Hematopoietic multipotent progenitor cell treated with erythropoietin and hydrocortisone succinate and interleukin-3 and kit ligand, for 17 days (in vitro differentiated cells): ENCODE data around the gene ADAMTS14.
"Not testable (repeated sequence)": the region's sequence is repeated elsewhere in the genome, so short reads cannot be mapped to it uniquely, and the experiment has no call there.

Experiments used
- DNase-seq: peaks from one replicate; pipeline ENCODE4 v3.0.0-alpha.2; 2015; ENCODE audit warnings: low spot score

The ADAMTS14 gene

DNA sequence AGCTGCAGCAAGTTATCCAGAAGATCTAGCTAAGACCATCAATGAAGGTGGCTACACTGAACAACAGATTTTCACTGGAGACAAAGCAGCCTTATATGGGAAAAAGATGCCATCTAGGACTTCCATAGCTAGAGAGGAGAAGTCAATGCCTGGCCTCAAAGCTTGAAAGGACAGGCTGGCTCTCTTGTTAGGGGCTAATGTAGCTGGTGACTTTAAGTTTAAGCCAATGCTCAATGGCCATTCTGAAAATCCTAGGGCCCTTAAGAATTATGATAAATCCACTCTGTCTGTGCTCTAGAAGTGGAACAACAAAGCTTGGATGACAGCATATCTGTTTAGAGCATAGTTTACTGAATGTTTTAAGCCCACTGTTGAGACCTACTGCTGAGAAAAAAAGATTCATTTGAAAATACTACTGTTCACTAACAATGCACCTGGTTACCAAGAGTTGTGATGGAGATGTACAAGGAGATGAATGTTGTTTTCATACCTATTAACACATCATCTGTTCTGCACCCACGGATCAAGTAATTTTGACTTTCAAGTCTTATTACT is 13.6 kb upstream of the ADAMTS14 start:
- no peak for DNase-seq

- DNase-seq, result no peak
These were observed 13.0 kb upstream of the ADAMTS14 start for GRCh38 chr10:70659306-70659705.

DNA sequence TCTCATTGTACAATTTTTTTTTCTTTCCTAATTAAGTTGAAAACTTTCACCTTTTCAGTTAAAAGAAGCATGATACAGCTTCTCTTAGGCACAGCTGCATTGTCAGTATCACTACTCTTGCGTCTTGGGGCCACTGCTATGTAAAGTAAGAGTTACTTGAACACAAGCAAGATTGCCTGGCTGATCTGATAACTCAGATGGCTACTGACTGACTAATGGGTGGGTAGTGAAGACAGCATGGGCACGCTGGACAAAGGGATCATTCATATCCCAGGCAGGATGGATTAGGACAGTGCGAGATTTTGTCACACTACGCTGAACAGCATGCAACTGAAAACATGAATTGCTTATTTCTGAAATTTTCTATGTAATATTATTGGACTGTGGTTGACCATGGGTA is 11.6 kb upstream of the ADAMTS14 start:
- DNase-seq, result no peak

DNA sequence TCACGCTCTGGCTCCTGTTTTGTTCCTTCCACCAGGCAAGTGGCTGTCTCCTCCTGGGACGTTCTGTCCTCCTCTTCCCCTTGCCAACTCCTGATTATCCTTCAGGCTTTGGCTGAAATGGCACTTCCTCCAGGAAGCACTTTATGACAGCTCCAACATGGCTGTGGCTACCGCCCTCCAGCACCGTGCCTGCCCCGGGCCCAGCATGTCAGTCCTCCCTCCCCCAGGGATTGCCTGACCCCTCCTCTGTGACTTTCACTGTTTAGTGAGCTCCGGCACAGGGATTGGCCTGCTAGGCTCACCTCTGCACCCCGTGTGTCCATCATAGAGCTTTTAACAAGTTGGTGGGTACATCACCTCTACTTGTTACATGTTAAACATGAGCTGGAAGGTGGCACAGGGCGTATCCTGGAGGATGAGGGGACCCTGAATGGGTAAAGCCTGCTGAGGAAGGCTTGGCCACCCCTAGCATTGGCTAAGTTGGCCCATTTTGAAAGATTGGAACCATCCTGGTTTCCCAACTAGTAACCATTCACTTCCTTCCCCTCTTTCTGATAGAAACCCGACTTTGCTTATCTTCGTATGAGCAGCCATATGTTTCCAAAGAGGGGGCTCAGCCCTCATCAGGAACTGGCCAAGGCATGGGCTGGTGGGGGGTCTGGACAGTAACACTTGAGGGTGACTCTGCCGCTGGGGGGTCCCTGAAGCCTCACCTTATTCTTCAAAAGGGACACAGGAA is 10.5 kb upstream of the ADAMTS14 start:
- DNase-seq, result no peak

DNA sequence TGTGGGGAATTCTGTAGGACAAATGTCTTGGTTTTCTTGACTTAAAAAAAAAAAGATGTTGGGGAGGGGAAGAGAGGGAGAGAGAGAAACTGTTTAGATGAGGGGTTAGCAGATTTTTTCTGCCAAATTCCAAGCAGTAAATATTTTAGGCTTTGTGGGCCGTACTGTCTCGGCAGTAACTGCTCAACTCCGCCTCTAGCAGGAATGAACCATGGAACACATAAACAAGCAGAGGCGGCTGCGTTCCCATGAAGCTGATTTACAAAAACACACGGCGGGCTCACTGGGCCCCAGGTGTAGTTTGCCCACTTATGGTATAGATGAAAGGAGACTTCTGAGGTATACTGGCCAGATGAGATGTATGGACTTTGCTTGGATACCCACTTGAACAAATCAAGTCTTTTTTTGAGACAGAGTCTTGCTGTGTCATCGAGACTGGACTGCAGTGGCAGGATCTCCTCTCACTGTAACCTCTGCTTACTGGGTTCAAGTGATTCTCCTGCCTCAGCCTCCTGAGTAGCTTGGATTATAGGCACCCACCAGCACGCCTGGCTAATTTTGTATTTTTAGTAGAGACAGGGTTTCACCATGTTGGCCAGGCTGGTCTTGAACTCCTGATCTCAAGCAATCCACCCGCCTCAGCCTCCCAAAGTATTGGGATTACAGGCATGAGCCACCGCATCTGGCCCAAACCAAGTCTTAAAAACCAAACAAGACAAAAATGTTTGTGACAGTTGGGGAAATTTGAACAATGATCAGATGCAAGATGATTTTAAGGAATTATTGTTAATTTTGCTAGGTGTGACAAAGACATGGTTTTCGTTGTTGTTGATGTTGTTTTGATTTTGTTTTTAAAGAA is 9.7 kb upstream of the ADAMTS14 start:
- no peak for DNase-seq

GRCh38 chr10:70663458-70664409 is 8.6 kb upstream of the ADAMTS14 start:
- not testable (repeated sequence) for DNase-seq

- DNase-seq, result no peak
These were observed 7.6 kb upstream of the ADAMTS14 start for GRCh38 chr10:70664702-70665195.

DNA sequence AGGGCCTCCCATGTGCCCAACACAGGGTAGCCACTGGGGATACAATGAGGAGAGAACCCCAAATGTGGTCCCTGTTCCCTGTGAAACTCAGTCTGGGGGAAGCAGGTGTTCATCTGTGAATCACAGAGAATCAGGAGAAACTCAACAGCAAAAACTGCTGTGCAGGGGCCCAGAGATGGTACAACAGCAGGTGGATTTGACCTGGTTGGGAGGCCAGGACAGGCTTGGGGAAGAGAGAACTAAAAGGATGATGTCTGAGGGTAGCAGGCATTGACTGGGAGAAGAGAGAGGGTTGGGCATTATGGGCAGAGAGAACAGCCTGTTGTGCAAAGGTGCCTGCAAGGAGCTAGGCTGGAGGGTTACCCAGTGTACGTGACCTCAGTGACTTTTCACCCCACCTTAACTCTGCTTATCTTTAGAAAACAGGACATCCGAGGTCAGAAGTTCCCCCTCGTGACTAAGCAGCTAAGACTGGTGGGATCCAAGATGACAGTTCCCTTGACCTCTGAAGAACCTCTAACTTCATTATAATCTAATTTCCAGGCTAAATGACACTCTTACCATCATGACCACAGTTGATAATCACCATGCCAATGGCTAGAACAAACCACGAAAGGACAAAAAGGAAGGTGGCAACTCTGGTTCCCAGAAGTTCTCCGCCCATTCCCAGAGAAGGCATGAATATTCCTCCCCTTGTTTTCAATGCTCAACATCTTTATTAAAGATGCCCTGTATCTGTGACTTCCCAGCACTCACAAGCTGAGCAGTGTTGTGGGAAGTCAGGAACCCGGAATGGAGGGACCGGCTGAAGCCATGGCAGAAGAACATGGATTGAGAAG is 5.1 kb upstream of the ADAMTS14 start:
- DNase-seq, result peak; percentile 20

DNA sequence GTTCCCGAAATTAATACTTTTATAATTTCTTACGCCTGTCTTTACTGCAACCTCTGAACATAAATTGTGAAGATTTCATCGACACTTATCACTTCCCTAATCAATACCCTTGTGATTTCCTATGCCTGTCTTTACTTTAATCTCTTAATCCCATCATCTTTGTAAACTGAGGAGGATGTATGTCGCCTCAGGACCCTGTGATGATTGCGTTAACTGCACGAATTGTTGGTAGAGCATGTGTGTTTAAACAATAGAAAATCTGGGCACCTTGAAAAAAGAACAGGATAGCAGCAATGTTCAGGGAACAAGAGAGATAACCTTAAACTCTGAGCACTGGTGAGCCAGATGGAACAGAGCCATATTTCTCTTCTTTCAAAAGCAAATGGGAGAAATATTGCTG is 4.5 kb upstream of the ADAMTS14 start:
- not testable (repeated sequence) for DNase-seq

DNA sequence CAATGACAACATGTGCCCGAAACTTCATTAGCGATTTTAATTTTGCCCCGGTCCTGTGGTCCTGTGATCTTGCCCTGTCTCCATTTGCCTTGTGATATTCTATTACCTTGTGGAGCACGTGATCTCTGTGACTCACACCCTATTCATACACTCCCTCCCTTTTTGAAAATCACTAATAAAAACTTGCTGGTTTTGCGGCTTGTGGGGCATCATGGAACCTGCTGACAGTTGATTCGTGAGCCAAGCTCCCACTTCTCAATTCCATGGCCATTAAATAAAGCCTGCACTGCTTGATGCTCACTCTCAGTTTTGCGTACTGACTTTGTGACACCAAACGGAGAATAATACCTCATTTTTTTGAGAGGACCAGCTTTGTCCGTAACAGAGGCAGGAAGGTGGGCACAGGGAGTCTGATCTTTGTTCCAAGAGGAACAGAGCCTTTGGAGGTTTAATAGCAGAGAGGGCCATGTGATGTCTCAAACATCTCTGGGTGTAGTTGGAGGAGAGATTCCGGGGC is 3.8 kb upstream of the ADAMTS14 start:
- DNase-seq, result no peak

DNA sequence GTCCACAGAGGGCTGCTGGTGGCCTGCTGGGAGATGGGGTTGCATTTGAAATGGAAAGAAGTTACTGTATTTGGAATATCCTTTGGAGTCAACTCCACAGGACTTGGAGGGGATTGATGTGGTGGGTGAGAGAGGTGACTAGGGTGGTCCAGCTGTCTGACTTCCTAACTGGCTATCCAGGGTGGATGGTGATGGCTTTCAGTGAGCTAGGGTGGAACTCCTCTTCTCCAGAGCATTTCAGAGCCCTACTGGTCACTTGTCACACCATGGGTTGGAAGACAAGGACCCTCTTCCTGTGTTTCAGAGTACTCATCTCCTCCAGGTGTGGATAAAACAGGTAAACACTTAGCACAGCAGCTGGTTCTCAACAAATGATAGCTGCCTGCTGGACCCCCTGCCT is 3.3 kb upstream of the ADAMTS14 start:
- no peak for DNase-seq

DNA sequence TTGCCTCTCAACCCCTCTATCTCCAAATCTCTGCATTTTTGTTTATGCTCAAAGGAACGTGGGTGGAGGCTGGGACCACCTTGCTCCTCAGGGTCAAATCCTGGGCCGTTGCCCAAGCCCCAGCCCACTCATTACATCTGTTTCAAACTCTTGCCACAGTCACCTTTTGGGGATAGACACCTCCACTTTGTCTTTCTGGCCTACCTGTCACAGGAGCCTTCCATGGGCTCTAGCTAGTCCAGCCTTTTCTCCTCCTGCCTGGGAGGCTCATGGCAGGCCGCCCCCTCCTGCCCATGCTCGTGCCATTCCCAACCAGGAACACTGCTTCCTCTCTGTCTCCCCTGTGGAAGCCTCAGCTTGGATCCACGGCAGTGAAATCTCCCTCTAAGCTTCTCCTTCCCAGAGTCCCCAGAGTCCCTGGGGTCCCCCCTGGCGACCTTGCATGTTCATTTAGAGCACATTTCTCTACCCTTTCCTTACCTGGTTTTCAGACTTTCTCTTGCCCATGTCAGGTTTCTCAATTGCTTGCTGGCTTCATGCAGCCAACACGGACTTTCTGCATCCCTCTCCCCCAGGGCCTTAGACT is 2.5 kb upstream of the ADAMTS14 start:
- DNase-seq, result no peak

- no peak for DNase-seq
These were observed 614 bp upstream of the ADAMTS14 start for GRCh38 chr10:70671619-70672164.

- no peak for DNase-seq
These were observed 980 bp downstream of the ADAMTS14 start for GRCh38 chr10:70673043-70673928.

DNA sequence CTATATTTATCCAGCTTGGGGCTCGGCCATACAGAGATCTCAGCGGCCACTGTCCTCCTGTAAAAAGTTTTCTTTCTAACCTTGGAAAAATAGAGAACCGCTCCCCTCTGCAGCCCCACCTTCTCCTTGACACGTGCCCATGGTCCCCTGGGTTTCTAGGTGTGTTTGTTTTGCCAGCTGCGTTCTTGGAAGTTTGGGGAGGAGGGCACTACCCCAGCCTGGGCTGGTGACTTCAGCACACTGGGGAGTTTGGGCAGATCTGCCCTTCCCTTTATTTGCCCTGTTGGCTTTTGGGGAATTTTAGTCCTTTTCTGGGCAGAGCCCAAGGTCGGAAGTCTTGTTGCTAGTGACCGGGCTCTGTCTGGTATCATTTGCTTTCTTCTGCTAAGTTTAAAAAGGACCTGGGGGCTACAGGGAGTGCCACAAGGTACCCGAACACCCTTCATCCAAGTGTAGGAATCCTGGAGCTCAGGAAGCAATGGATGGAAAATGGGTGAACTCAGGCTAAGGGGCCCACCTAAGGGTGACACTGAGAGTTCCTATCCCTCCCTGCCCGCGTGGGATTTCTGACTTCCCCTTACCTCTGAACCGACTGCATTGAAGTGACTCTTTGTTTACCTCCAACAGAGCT is 1.7 kb downstream of the ADAMTS14 start:
- no peak for DNase-seq

GRCh38 chr10:70674560-70675495 is 2.5 kb downstream of the ADAMTS14 start:
- DNase-seq, result no peak

DNA sequence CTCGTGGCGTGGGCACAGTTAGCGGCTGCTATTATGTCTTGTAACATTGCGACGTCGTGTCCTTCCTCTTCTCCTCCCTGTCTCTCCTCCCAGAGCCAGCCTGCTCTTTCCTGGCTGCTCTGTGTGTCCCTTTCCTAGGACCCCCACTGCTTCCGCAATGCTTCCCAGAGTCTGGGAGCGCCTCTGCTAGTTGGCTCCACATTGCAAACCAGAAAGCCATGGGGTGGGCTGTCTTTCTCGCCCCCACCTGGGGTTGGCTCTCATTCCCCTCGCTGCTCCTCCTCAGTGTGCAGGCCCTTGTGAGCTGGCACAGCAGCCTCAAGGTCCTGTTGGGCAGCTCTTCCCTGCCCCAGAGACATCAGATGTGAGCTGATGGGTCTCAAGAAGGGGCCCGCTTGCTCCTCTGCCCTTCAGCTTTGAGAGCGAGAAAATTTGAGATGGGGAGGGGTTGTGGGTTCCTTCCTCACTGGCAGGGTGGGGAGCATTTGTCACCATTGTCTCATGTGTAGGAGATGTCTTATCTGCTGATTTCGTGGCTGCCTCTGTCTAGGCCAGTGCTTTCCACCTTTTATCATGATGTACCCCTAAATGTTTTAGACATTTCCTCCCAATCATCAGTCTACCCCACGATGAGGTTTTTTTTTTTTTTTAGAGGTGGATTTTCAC is 3.3 kb downstream of the ADAMTS14 start:
- no peak for DNase-seq
